ENCODE results near the gene ACOT7.

The ACOT7 gene

DNA sequence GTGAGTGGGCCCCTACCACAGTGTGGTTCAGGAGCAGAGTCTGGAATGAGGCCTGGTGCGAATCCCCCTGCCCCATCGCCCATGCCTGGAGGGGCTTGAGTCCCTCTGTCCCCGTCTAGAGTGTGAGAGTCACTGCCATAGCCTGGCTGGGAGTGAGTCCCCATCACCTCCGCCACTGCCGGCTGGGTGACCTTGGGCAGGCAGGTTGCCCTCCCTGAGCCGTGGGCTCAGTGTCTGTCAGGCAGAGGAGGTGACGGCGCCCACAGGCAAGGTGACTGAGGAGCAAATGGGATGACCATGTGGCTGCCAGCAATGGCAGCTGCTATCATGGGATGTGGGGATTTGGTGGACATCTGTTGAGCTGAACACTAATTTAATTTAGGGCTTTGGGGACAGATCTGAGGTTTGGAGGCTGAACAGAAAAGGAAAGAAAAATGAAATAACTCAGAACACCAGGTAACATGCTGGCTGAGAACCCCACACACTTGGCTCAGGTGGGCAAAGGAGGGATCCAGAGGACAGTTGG, 94.6 kb downstream of the ACOT7 start:
- in situ Hi-C loops (cut with HindIII; ENCODE audit: low pct_ligation_motif_present, low sequenced_read_pairs), result no loop called here
- no peaks in the 10 kb centered on the region for H3K36me3 ChIP-seq (replicated peaks)
- no peak for DNase-seq
- H3K4me3 ChIP-seq (ENCODE audit: low read depth, low read length), result no peak overlapping the region
- no peak for TF ChIP-seq CTCF (IDR thresholded peaks at IDR 0.05; ENCODE audit: low read depth, low read length, missing control alignments)
- H3K27ac ChIP-seq, result no peak overlapping the region
- no peaks in the 10 kb centered on the region for H3K27me3 ChIP-seq (replicated peaks)

GRCh38 chr1:6298530-6298929, 95.0 kb downstream of the ACOT7 start:
- no peaks in the 10 kb centered on the region for H3K36me3 ChIP-seq (replicated peaks)
- in situ Hi-C loops (cut with HindIII; ENCODE audit: low pct_ligation_motif_present, low sequenced_read_pairs), result no loop called here
- no peak for TF ChIP-seq CTCF (IDR thresholded peaks at IDR 0.05; ENCODE audit: low read depth, low read length, missing control alignments)

DNA sequence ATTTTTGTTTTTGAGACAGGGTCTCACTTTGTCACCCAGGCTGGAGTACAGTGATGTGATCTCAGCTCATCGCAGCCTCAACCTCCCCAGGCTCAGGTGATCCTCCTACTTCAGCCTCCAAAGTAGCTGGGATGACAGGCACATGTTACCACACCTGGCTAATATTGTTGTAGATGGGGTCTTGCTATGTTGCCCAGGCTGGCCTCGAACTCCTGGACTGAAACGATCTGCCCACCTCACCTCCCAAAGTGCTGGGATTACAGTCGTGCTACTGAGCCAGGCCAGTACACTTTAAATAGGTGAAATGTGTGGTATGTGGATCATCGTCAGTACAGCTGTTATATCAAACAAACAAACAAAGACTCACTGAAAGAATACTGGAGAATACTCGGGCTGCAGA, 97.7 kb downstream of the ACOT7 start:
- Histone ChIP-seq H3K27ac (no peak overlapping the region), H3K4me3 (ENCODE audit: low read depth, low read length) (no peak overlapping the region), H3K36me3 (replicated peaks) (no peaks in the 10 kb centered on the region), H3K27me3 (replicated peaks) (no peaks in the 10 kb centered on the region)
- in situ Hi-C loops (cut with HindIII; ENCODE audit: low pct_ligation_motif_present, low sequenced_read_pairs), result no loop called here
- TF ChIP-seq CTCF (IDR thresholded peaks at IDR 0.05; ENCODE audit: low read depth, low read length, missing control alignments), result no peak
- DNase-seq, result no peak

More at GRCh38 chr1:6298530-6298929, 95.0 kb downstream of the ACOT7 start:
- Histone ChIP-seq H3K27ac (no peak overlapping the region), H3K27me3 (replicated peaks) (no peaks in the 10 kb centered on the region), H3K4me3 (ENCODE audit: low read depth, low read length) (no peak overlapping the region)
- DNase-seq, result no peak

- Histone ChIP-seq H3K27ac (no peak overlapping the region), H3K36me3 (replicated peaks) (no peaks in the 10 kb centered on the region), H3K4me3 (ENCODE audit: low read depth, low read length) (no peak overlapping the region), H3K27me3 (replicated peaks) (no peaks in the 10 kb centered on the region)
- in situ Hi-C loops (cut with HindIII; ENCODE audit: low pct_ligation_motif_present, low sequenced_read_pairs), result no loop called here
- no peak for TF ChIP-seq CTCF (IDR thresholded peaks at IDR 0.05; ENCODE audit: low read depth, low read length, missing control alignments)
- no peak for DNase-seq
These were observed 98.5 kb downstream of the ACOT7 start for GRCh38 chr1:6294890-6295556.

DNA sequence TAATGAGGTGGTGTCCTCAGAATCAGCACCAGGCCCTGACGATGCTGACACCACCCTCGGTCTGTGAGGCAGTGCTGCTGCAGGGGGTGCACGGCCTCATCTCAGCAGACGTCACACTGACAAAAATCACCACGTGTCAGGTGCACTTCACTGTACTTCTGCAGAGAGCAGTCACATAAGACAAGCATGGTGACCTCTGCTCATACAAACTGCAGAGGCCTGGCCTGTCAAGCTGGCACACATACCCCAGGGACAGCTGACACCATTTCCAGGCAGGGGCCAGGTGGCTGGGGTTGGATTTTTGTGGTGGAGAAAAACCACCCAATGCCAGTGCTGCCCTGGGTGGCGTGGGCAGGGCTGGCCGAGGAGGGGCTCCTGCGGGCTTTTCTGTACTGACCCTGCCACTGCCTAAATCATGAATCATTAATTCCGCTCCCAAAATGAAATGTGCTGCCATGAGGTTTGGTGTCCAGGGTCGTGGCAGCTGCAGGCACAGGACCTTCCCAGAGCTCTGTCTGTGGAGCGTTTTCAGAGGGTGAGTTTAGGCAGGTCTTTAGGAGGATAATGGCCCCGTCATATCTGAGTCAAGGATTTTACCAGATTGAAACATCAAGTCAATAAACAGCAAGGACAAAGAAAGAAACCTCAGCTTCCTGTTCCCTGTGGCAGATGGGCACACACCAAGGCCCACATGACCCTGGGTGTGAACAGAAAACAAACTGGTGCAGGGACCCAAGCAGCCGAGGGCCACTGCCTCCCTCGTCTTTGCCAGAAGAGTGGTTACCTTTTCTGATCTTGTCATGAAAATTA, 99.3 kb downstream of the ACOT7 start:
- in situ Hi-C loops (cut with HindIII; ENCODE audit: low pct_ligation_motif_present, low sequenced_read_pairs), result no loop called here
- H3K27me3 ChIP-seq (replicated peaks), result no peaks in the 10 kb centered on the region
- H3K4me3 ChIP-seq (ENCODE audit: low read depth, low read length), result no peak overlapping the region
- DNase-seq, result no peak
- TF ChIP-seq CTCF (IDR thresholded peaks at IDR 0.05; ENCODE audit: low read depth, low read length, missing control alignments), result no peak
- no peak overlapping the region for H3K27ac ChIP-seq
- no peaks in the 10 kb centered on the region for H3K36me3 ChIP-seq (replicated peaks)
